ENCODE data around the gene CRYBB3. TPM values are rescaled to one million over a fixed set of nuclear protein-coding genes. Genes with fewer than 3 reads are reported as not detected.

The CRYBB3 gene
- not detected for polyA plus RNA-seq (2013, experiment 1 of 4)
- polyA plus RNA-seq (2013, experiment 2 of 4): not detected
- not detected for polyA plus RNA-seq (2013, experiment 3 of 4)
- not detected for polyA plus RNA-seq (2013, experiment 4 of 4)

DNA sequence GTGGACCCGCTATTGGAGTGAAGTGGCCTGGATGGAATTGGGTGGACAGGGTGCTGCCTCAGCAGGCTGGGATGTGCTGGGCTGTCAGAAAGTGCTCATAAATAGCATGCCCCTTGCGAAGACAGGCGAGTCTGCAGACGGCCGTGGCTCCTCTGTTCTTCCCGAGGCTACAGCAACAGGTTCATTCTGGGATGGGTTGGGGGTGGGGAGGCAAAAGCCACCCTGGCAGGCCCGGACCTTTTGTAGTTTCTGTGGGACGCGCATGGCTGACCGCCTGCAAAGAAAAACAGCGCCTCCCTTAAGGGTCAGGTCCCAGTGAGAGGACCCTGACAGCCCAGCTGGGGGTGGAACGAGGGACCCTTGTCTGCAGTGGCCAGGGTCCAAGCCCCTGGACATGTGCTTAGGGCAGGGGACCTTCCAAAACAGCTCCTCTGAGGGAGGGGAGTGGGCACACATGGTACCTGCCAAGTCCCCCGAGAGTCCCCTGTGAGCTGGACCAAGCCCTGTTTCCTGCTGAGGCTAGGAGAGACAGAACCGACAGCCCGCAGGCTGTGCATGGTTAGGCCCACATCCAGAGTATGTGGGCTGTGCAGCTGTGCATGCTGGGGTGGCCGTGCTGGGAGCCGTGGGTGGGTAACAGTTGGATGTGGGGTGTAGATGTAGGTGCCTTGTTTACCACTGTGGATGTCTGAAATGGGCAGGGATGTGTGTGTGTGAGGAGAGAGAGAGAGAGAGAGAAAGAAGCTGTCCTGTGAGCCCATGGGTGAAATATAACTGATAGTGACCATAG, at the start of gene CRYBB3:
TSS of gene CRYBB3 (plus strand) at position 128 of the 790 bp plus-strand sequence. CDS start 1,539 bp downstream, outside the sequence.
- Histone ChIP-seq H3K9me3 (ENCODE audit: control insufficient read depth, low read length) (no peaks in the 10 kb centered on the region), H3K27ac (ENCODE audit: insufficient read depth, low read depth, low read length, poor library complexity, severe bottlenecking) (no peak within 1 kb of the TSS), H3K4me1 (ENCODE audit: control insufficient read depth, insufficient read depth, low read length) (peaks cover 7% of the 10 kb centered on the region), H3K27me3 (ENCODE audit: control insufficient read depth, insufficient read depth, low read length, poor library complexity, severe bottlenecking) (no peaks in the 10 kb centered on the region), H3K4me3 (ENCODE audit: insufficient read depth, low read depth, low read length) (no peak within 1 kb of the TSS), H3K36me3 (ENCODE audit: control insufficient read depth, insufficient read depth, low read length) (no peaks in the 10 kb centered on the region)
- 83 to 87% methylated on average over 17 of the region's 17 CpGs for WGBS, 2 experiments

DNA sequence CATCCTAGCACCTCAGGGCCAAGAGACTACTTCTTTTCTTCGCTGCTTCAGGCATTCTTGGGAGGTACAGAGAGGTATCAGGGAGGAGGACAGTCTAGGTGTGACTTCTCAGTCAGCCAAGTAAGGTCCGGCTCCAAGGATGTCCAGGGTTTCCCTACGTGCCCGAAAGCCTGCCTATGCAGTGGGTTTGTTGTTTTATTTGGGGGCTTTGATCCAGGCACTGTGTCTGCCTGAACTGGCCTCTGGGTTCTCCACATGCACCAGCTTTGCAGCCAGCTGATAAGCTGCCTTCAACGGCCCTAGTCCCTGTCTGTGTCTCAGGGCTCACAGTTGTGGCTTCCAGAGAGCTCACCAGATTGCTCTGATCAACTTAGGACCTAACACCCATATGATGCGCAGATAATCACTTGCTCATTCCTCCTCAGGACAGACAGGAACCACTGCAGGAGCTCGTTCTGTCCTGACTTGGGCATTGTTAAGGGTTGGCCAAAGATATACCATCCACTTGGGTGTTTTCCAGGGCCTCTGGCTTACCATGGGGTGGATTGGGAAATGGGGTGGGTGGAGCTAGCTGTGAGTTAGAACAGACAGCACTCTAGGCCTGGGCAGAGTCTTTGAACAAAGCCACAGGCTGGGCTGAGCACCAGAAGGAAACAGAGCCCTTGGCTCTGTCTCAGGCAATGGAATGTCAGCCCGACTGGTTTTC, 45.5 kb upstream of the CRYBB3 start:
- Histone ChIP-seq H3K4me3 (ENCODE audit: insufficient read depth, low read depth, low read length) (no peak overlapping the region), H3K27me3 (ENCODE audit: control insufficient read depth, insufficient read depth, low read length, poor library complexity, severe bottlenecking) (no peaks in the 10 kb centered on the region), H3K27ac (ENCODE audit: insufficient read depth, low read depth, low read length, poor library complexity, severe bottlenecking) (peak overlapping the region; percentile 40), H3K9me3 (ENCODE audit: control insufficient read depth, low read length) (no peaks in the 10 kb centered on the region), H3K4me1 (ENCODE audit: control insufficient read depth, insufficient read depth, low read length) (peaks cover 9% of the 10 kb centered on the region), H3K36me3 (ENCODE audit: control insufficient read depth, insufficient read depth, low read length) (no peaks in the 10 kb centered on the region)
- 82% methylated on average over 8 of the region's 8 CpGs for WGBS, 2 experiments

GRCh38 chr22:25154667-25154999, 45.0 kb upstream of the CRYBB3 start:
- Histone ChIP-seq H3K36me3 (ENCODE audit: control insufficient read depth, insufficient read depth, low read length) (no peaks in the 10 kb centered on the region), H3K9me3 (ENCODE audit: control insufficient read depth, low read length) (no peaks in the 10 kb centered on the region), H3K4me3 (ENCODE audit: insufficient read depth, low read depth, low read length) (no peak overlapping the region), H3K27ac (ENCODE audit: insufficient read depth, low read depth, low read length, poor library complexity, severe bottlenecking) (no peak overlapping the region), H3K27me3 (ENCODE audit: control insufficient read depth, insufficient read depth, low read length, poor library complexity, severe bottlenecking) (no peaks in the 10 kb centered on the region), H3K4me1 (ENCODE audit: control insufficient read depth, insufficient read depth, low read length) (peaks cover 9% of the 10 kb centered on the region)
- WGBS, 2 experiments: 74 to 88% methylated on average over 2 of the region's 2 CpGs

DNA sequence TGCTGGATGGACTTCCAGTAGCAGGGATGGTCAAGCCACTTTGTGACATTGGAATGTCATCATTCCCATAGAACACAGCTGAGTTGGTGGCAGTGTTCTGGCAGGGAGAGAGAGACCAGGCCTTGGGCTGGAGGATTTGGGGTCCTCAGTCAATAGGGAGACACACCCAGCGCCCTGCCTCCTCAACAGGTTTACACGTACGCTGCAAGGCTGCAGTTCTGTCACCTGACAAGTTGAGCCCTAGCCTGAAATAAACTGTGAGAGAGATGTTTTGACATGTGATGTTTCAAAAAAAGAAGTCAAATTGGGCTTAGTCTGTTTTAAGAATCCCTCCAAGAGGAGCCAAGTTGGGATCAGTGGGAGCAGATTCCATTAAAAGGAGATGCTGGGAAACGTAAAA, 42.9 kb upstream of the CRYBB3 start:
- WGBS, 2 experiments: 96 to 98% methylated on average over 3 of the region's 4 CpGs
- H3K36me3 ChIP-seq (ENCODE audit: control insufficient read depth, insufficient read depth, low read length): no peaks in the 10 kb centered on the region
- H3K27me3 ChIP-seq (ENCODE audit: control insufficient read depth, insufficient read depth, low read length, poor library complexity, severe bottlenecking): no peaks in the 10 kb centered on the region
- no peak overlapping the region for H3K27ac ChIP-seq (ENCODE audit: insufficient read depth, low read depth, low read length, poor library complexity, severe bottlenecking)
- H3K9me3 ChIP-seq (ENCODE audit: control insufficient read depth, low read length): no peaks in the 10 kb centered on the region
- no peak overlapping the region for H3K4me3 ChIP-seq (ENCODE audit: insufficient read depth, low read depth, low read length)
- peaks cover 9% of the 10 kb centered on the region for H3K4me1 ChIP-seq (ENCODE audit: control insufficient read depth, insufficient read depth, low read length)

DNA sequence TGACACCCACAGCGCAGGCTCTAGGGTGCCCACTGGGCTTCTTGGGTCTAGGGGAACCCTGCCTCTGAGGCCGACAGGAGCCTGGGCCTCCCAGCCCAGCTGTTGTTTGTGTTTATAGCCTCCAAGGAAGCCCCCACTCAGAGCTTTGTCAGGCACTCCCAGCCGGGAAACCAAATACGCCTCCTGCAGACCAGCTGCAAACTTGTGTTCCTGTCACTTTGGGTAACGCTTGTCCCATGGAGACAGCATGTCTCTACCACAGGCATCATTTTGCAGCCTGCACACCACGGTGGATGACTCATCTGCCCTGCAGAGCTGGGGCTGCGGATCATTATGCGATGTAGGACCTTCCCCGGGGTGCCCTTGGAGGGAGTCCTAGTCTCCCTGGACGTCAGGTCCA, 40.6 kb upstream of the CRYBB3 start:
- WGBS, 2 experiments: 75 to 76% methylated on average over 10 of the region's 10 CpGs
- Histone ChIP-seq H3K36me3 (ENCODE audit: control insufficient read depth, insufficient read depth, low read length) (no peaks in the 10 kb centered on the region), H3K4me1 (ENCODE audit: control insufficient read depth, insufficient read depth, low read length) (peaks cover 8% of the 10 kb centered on the region), H3K9me3 (ENCODE audit: control insufficient read depth, low read length) (no peaks in the 10 kb centered on the region), H3K27ac (ENCODE audit: insufficient read depth, low read depth, low read length, poor library complexity, severe bottlenecking) (no peak overlapping the region), H3K27me3 (ENCODE audit: control insufficient read depth, insufficient read depth, low read length, poor library complexity, severe bottlenecking) (no peaks in the 10 kb centered on the region), H3K4me3 (ENCODE audit: insufficient read depth, low read depth, low read length) (no peak overlapping the region)

DNA sequence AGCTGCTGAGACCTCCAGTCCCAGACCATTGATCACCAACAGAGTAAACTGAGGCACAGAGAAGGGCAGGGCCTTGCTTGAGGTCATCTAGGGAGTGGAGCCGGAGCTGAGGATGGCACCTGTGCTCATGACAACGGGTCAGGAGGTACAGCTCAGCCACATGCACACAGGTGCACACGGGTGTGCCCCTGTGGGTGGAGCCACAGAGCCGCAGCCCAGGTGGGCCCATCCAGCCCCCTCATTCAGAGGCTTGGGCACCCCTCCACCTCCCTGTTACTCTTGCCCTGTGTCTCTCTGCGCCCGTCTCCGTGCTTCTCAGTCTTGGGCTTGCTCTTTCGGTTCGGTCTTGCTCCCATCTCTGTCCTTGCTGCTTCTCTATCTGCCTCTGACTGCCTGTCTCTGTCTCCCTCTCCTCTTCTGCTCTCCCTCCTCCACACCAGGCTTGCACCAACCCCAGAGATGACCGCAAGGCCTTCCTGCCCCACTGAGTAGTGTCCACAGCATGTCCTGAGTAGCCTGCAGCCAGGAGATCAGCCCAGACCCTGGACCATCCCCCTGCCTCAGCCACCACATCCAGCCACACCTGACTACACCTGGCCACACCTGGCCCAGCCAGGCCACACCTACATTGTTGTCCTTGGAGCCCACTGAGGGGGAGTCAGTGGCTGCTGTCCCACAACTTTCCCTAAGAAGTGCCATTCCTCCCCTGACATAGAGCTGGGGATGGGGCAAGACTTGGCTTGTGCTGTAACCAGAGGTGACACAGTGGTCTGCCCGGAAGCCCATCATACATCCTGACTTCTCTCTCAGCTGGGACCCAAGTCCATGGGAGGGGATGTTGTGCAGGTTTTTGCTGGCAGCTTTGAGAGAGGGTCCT, 39.3 kb upstream of the CRYBB3 start:
- Histone ChIP-seq H3K36me3 (ENCODE audit: control insufficient read depth, insufficient read depth, low read length) (no peaks in the 10 kb centered on the region), H3K27me3 (ENCODE audit: control insufficient read depth, insufficient read depth, low read length, poor library complexity, severe bottlenecking) (no peaks in the 10 kb centered on the region), H3K4me1 (ENCODE audit: control insufficient read depth, insufficient read depth, low read length) (no peaks in the 10 kb centered on the region), H3K27ac (ENCODE audit: insufficient read depth, low read depth, low read length, poor library complexity, severe bottlenecking) (no peak overlapping the region), H3K4me3 (ENCODE audit: insufficient read depth, low read depth, low read length) (no peak overlapping the region), H3K9me3 (ENCODE audit: control insufficient read depth, low read length) (no peaks in the 10 kb centered on the region)
- WGBS, 2 experiments: 92 to 93% methylated on average over 11 of the region's 11 CpGs

- H3K9me3 ChIP-seq (ENCODE audit: control insufficient read depth, low read length): no peaks in the 10 kb centered on the region
- H3K36me3 ChIP-seq (ENCODE audit: control insufficient read depth, insufficient read depth, low read length): no peaks in the 10 kb centered on the region
- peaks cover 3% of the 10 kb centered on the region for H3K4me1 ChIP-seq (ENCODE audit: control insufficient read depth, insufficient read depth, low read length)
- WGBS, 2 experiments: 81 to 83% methylated on average over 14 of the region's 14 CpGs
- no peaks in the 10 kb centered on the region for H3K27me3 ChIP-seq (ENCODE audit: control insufficient read depth, insufficient read depth, low read length, poor library complexity, severe bottlenecking)
- H3K27ac ChIP-seq (ENCODE audit: insufficient read depth, low read depth, low read length, poor library complexity, severe bottlenecking): no peak overlapping the region
- no peak overlapping the region for H3K4me3 ChIP-seq (ENCODE audit: insufficient read depth, low read depth, low read length)
Observed at GRCh38 chr22:25161017-25161915, 38.4 kb upstream of the CRYBB3 start.

DNA sequence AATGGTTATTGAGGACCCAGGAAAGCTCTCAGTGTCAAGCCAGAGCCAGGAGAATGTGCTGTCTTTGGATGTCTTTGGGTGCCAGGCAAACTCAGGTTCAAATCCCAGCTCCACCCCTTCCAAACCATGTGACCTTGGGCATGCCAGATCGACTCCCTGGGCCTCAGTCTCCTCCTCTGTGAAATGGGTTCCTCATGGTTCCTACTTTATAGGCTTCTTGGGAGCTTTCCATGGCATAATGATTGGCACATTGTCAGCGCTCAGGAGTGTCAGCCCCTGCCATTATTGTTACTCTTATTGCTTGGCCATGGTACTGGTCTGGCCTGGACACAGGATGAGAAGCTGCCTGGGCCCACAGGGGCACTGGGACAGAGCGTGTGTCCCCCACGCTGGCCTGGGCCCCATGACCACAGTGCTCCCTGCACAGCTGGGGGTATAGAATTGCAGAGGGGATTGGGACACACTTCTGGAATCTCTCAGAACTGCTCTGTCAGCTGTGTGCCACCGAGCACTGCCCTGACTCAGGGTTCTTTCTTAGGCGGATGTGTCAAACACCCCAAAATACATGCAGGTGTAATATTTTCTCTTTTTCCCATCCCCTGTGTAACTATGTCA, 37.6 kb upstream of the CRYBB3 start:
- Histone ChIP-seq H3K36me3 (ENCODE audit: control insufficient read depth, insufficient read depth, low read length) (no peaks in the 10 kb centered on the region), H3K4me3 (ENCODE audit: insufficient read depth, low read depth, low read length) (no peak overlapping the region), H3K9me3 (ENCODE audit: control insufficient read depth, low read length) (no peaks in the 10 kb centered on the region), H3K27ac (ENCODE audit: insufficient read depth, low read depth, low read length, poor library complexity, severe bottlenecking) (no peak overlapping the region), H3K27me3 (ENCODE audit: control insufficient read depth, insufficient read depth, low read length, poor library complexity, severe bottlenecking) (no peaks in the 10 kb centered on the region), H3K4me1 (ENCODE audit: control insufficient read depth, insufficient read depth, low read length) (peaks cover 5% of the 10 kb centered on the region)
- 93 to 96% methylated on average over 6 of the region's 6 CpGs for WGBS, 2 experiments

DNA sequence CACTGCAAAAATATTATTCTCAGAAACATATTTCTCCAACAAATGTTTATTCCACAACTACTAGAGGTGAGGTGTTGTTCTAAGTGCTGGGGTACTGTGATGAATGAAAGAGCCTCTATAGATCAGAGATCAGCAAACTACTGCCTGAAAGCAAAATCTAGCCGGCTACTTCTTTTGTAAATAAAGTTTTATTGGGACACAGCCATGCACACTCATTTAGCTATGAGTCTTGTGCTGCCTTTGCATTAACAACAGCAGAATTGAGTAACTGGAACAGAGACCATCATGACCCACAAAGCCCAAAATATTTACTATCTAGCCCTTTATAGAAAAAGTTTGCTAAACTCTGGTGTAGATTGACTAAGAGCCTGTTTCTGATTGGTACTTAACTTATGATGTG, 37.1 kb upstream of the CRYBB3 start:
- Histone ChIP-seq H3K27me3 (ENCODE audit: control insufficient read depth, insufficient read depth, low read length, poor library complexity, severe bottlenecking) (no peaks in the 10 kb centered on the region), H3K4me3 (ENCODE audit: insufficient read depth, low read depth, low read length) (no peak overlapping the region), H3K36me3 (ENCODE audit: control insufficient read depth, insufficient read depth, low read length) (no peaks in the 10 kb centered on the region), H3K4me1 (ENCODE audit: control insufficient read depth, insufficient read depth, low read length) (peaks cover 5% of the 10 kb centered on the region), H3K9me3 (ENCODE audit: control insufficient read depth, low read length) (no peaks in the 10 kb centered on the region), H3K27ac (ENCODE audit: insufficient read depth, low read depth, low read length, poor library complexity, severe bottlenecking) (no peak overlapping the region)
- WGBS, 2 experiments: 88 to 94% methylated on average over 1 of the region's 1 CpG
